Stimulated activated CD4-positive, alpha-beta T cell treated with anti-CD3 and anti-CD28 coated beads, TNF-alpha, amount 100 ng/mL, for 24 hours (primary cell): ENCODE data around the gene PAPPA2.

Experiments
- DNase-seq, 3 experiments: peaks; one replicate each; pipeline ENCODE4 v3.0.0-alpha.2; 2020; ENCODE audit warnings: low read depth in 3 of 3

The PAPPA2 gene

GRCh38 chr1:176802316-176802715 lies 339.3 kb downstream of the PAPPA2 start:
- no peak for DNase-seq

GRCh38 chr1:176803042-176803441 lies 340.1 kb downstream of the PAPPA2 start:
- no peak for DNase-seq

- DNase-seq: no peak
These were observed 340.6 kb downstream of the PAPPA2 start for GRCh38 chr1:176803596-176803995.

GRCh38 chr1:176809292-176809691 lies 346.3 kb downstream of the PAPPA2 start:
- no peak for DNase-seq

- DNase-seq: no peak
These were observed 348.7 kb downstream of the PAPPA2 start for GRCh38 chr1:176811511-176812288.

GRCh38 chr1:176815621-176816020 lies 352.6 kb downstream of the PAPPA2 start:
- DNase-seq: no peak

- no peak for DNase-seq
These were observed 353.3 kb downstream of the PAPPA2 start for GRCh38 chr1:176816232-176816631.

GRCh38 chr1:176820391-176821031 lies 357.5 kb downstream of the PAPPA2 start:
- no peak for DNase-seq

- no peak for DNase-seq
These were observed 363.3 kb downstream of the PAPPA2 start for GRCh38 chr1:176826265-176826664.

GRCh38 chr1:176829261-176829660 lies 366.3 kb downstream of the PAPPA2 start:
- no peak for DNase-seq

GRCh38 chr1:176831150-176831549 lies 368.2 kb downstream of the PAPPA2 start:
- no peak for DNase-seq

- no peak for DNase-seq
These were observed 374.7 kb downstream of the PAPPA2 start for GRCh38 chr1:176837708-176838107.

GRCh38 chr1:176838276-176838995 lies 375.5 kb downstream of the PAPPA2 start:
- DNase-seq: no peak

- no peak for DNase-seq
These were observed 376.2 kb downstream of the PAPPA2 start for GRCh38 chr1:176839216-176839615.

GRCh38 chr1:176841238-176841637 lies 378.3 kb downstream of the PAPPA2 start:
- no peak for DNase-seq

- DNase-seq: no peak
These were observed 380.6 kb downstream of the PAPPA2 start for GRCh38 chr1:176843352-176844297.

GRCh38 chr1:176847052-176847451 lies 384.1 kb downstream of the PAPPA2 start:
- DNase-seq: no peak

GRCh38 chr1:176849281-176849680 lies 386.3 kb downstream of the PAPPA2 start:
- DNase-seq: no peak

- no peak for DNase-seq
These were observed 387.9 kb downstream of the PAPPA2 start for GRCh38 chr1:176850871-176851270.

GRCh38 chr1:176852124-176852523 lies 389.1 kb downstream of the PAPPA2 start:
- no peak for DNase-seq

- DNase-seq: no peak
These were observed 390.5 kb downstream of the PAPPA2 start for GRCh38 chr1:176853503-176853902.

GRCh38 chr1:176854121-176854520 lies 391.1 kb downstream of the PAPPA2 start:
- no peak for DNase-seq
